Measurements from ENCODE around the gene FBXO3.

GRCh38 chr11:33699515-33700062 lies 74.7 kb downstream of the FBXO3 start:
- no peak for TF ChIP-seq ZFP36L1 (CRISPR knock-in tag; IDR thresholded peaks at IDR 0.05)
- peak; percentile 94 for TF ChIP-seq ZNF350 (CRISPR knock-in tag; IDR thresholded peaks at IDR 0.05; ENCODE audit: borderline replicate concordance, low read depth)
- TF ChIP-seq ZNF558 (CRISPR knock-in tag; IDR thresholded peaks at IDR 0.05; ENCODE audit: borderline replicate concordance), result no peak
- no peak for TF ChIP-seq ZNF383 (CRISPR knock-in tag; IDR thresholded peaks at IDR 0.05; ENCODE audit: borderline replicate concordance)
- TF ChIP-seq POLR2A (IDR thresholded peaks at IDR 0.05; ENCODE audit: insufficient read depth in 1 of 2, low read depth in 2 of 2, low read length in 2 of 2), result peak; percentile 73 to 87
- peak; percentile 52; the same call in 1 of the 3 replicates for TF ChIP-seq MXI1 (IDR thresholded peaks at IDR 0.05; ENCODE audit: borderline replicate concordance, low read depth, low read length)
- TF ChIP-seq HOXA5 (CRISPR knock-in tag; IDR thresholded peaks at IDR 0.05), result peak; percentile 42; the same call in 1 of the 2 replicates
- TF ChIP-seq HNRNPL (IDR thresholded peaks at IDR 0.05; ENCODE audit: low read depth, low read length), result no peak

All from HepG2 (cell line).